Bone marrow (tissue), 2 donors: ENCODE data around the gene EXT2.

Source experiments
- DNase-seq, 2 donors: peaks; one replicate each; lab custom pipeline; 2025; lab: John Stamatoyannopoulos, UW

The EXT2 gene

GRCh38 chr11:44133335-44133946 is 38.0 kb downstream of the EXT2 start:
- DNase-seq, result no peak

GRCh38 chr11:44134625-44135024 is 39.1 kb downstream of the EXT2 start:
- no peak for DNase-seq

- no peak for DNase-seq
Measured at GRCh38 chr11:44136176-44136945, 40.9 kb downstream of the EXT2 start.

DNA sequence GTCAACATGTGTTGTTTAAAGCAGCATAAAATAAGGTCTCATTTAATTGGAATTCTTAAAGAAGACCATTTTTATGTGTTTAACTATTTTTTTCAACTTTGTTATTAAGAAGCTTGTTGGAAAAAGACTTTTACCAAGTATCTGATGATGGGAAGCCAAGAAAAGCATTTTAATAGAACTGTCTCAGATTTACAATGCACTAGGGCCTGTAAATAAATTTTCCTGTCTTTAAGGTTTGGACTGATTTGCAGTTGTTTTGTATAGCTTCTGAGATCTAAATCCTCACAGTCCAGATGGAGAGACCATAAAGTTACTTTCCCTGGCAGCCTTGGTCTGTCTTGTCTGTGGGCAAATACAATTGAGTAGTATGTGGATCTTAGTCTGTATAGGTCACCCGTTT is 41.6 kb downstream of the EXT2 start:
- no peak for DNase-seq

DNA sequence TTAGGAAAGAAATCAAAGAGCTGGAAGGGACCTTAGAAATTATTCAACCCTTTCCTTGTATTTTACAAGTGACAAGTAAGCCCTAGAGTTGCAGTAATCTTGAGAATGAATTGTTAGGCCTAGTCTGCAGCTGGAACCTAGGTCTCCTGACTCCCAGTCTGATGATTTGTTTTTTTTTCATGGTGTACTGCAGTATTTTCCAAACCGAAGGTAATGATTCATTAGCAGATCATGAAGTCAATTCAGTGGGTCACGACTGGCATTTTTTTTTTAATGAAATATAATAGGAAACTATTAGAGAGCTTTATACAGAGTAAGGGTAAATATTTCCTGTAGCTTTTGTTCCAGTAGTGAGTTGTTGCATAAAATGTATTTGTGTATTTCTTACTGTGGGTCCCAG is 42.8 kb downstream of the EXT2 start:
- DNase-seq, result no peak

GRCh38 chr11:44138980-44139379 is 43.5 kb downstream of the EXT2 start:
- no peak for DNase-seq

- no peak for DNase-seq
Measured at GRCh38 chr11:44139565-44140330, 44.3 kb downstream of the EXT2 start.

- DNase-seq, result no peak
Measured at GRCh38 chr11:44140372-44140771, 44.9 kb downstream of the EXT2 start.

DNA sequence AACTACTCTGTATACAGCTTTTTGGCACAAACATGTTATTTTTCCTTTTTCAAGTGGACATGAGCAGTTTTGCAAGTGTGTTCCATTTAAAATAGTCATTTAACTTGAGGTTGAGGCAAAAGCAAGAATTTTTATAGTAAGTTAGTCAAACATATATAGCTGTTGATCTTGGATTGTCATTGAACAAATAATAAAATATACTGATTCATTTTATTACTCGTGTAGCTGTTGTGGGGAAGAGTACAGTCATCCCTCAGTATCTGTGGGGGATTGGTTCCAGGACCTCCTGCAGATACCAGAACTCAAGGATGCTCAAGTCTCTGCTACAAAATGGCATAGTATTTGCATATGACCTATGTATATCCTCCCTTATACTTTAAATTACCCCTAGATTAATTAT is 45.3 kb downstream of the EXT2 start:
- DNase-seq, result no peak

DNA sequence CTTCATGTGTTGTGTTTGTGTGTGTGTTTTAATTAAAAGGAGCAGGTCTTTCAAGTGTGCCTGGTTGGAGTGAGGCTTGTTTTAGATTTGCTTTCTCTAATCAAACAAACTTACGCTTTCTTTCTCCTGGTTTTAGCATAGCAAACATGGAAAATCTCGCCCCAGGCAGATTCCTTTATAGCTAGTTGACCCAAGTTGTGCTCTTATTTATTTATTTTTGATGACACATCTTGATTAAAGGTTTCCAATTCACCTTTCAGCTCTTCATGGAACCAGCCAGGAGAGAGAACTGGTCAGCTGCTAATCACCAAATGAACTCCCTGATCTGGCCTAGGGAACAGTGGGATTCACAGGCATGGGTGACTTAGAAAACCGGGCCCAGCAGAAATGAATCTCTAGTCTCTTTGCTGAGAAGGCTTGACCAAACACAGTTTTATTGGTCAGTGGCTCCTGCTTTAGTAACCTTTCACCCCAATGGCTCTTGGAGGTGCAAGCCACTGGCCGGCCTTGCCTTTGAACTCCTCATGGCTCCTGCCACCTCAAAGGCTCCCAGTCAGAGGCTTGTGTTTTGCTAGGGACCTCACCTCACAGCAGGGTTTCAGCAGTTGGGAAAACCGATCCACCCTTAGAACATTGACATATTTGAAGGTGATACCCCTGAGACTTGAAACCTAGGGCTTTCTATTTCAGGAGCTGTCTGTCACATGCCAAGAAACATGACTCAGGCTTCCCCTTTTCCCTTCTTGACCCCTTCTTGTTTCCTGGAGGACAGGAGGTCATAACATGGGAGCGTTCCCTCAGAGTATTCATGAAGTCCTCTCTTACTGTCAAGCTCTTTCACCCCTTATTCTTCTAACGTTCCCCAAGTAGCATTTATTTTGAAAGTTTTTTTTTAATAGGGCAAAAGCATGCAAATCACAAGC is 48.8 kb downstream of the EXT2 start:
- no peak for DNase-seq

DNA sequence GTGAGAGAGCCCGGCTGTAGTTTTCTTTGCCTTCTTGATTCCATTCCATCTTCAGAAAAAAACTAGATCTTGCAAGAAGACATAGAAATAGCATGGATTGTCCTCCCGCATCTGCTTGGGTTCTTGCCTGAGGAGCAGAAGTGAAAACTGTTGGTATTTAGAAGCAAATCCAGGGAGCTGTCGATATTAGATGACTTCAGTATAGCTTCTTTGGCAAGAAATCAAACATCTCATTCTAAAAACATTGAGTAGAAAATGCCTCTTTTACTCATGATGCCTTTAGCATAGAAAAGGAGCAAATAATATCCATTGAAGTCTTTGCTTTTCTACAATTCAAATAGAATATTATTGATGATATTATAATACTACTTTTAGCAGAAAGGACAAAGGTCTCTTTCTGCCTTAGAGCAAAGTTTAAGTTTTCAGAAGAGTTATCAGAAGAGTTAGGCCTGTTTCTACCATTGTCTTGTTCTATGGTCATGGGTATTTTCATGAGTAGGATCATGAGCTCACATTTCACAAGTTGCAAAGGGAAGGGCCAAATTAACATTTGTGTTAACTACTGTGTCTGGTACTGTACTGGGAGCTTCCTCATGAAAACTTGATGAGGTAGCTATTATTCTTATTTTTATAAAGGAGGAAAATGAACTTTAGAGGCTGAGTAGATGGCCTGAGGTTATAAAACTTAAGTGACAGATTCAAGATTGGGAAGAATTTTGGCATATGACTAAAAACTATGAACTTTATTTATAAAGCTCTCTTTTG is 49.7 kb downstream of the EXT2 start:
- DNase-seq, result no peak

GRCh38 chr11:44146931-44147330 is 51.5 kb downstream of the EXT2 start:
- DNase-seq, result no peak

DNA sequence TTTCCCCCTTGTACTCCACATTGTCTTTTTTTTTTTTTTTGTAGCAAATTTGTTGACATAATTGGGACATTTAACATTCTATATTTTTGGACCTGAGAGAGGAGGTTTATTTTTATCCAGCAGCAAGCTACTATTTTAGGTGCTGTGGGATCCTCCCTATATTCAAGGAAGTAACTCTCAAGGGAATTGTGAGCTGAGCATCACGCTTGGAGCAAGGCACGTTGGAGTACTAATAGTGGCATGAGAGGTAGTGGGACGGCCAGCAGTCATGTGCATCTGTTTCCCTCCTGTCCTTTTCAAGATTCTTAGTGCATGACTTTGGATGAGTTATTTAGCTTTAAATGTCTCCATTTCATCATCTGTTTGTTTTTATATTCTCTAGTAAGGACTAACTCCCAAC is 52.3 kb downstream of the EXT2 start:
- no peak for DNase-seq

GRCh38 chr11:44149651-44150050 is 54.2 kb downstream of the EXT2 start:
- DNase-seq, result no peak

GRCh38 chr11:44150401-44150800 is 54.9 kb downstream of the EXT2 start:
- DNase-seq, result no peak

DNA sequence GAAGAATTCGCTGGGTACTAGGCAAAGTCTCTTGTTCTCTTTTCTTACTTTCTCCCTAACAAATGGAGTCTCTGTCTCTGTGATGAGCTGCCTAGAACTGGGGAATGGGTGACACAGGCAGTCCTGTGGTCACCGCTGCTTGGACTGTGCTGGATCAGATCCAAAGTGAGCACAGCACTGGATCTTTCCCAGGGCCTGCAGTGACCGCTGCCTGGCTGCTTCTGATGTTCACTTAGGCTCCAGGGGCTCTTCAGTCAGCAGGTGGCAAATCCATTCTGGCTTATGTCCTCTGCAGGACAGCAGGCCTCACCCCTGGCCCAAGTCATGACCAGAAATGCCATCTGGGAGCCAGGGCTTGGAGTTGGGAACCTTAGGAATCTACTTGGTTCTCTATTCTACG is 61.5 kb downstream of the EXT2 start:
- no peak for DNase-seq

GRCh38 chr11:44158384-44158783 is 62.9 kb downstream of the EXT2 start:
- DNase-seq, result no peak

- no peak for DNase-seq
Measured at GRCh38 chr11:44159848-44160721, 64.6 kb downstream of the EXT2 start.

- no peak for DNase-seq
Measured at GRCh38 chr11:44162004-44162403, 66.5 kb downstream of the EXT2 start.

GRCh38 chr11:44162662-44163061 is 67.2 kb downstream of the EXT2 start:
- DNase-seq, result no peak
